Memory B cell (primary cell): ENCODE data around the gene SHOX.
"Not testable (repeated sequence)": the region's sequence is repeated elsewhere in the genome, so short reads cannot be mapped to it uniquely, and the experiment has no call there.

ENCODE experiments used
- ATAC-seq: fragments of 150-1000 bp; cut with Tn5 transposase; 2 replicates; pipeline ENCODE4 v1.10.0; 2021; ENCODE audit warnings: low read depth, mild to moderate bottlenecking, moderate library complexity
- DNase-seq, 2 donors: peaks; one replicate each; pipeline ENCODE4 v3.0.0; 2022; ENCODE audit warnings: low spot score in 2 of 2
- H3K27ac Mint-ChIP-seq: one replicate; pipeline ENCODE4 v1.8.0; 2022; ENCODE audit warnings: mild to moderate bottlenecking, moderate library complexity, mixed read lengths
- H3K27me3 Mint-ChIP-seq: one replicate; pipeline ENCODE4 v1.8.0; 2022; ENCODE audit warnings: mixed read lengths
- H3K36me3 Mint-ChIP-seq: one replicate; pipeline ENCODE4 v1.8.0; 2022; ENCODE audit warnings: mild to moderate bottlenecking, mixed read lengths
- H3K4me1 Mint-ChIP-seq: one replicate; pipeline ENCODE4 v1.8.0; 2022; ENCODE audit warnings: mixed read lengths
- H3K4me3 Mint-ChIP-seq: one replicate; pipeline ENCODE4 v1.8.0; 2022; ENCODE audit warnings: mild to moderate bottlenecking, moderate library complexity, mixed read lengths
- H3K9me3 Mint-ChIP-seq: one replicate; pipeline ENCODE4 v1.8.0; 2022; ENCODE audit warnings: mixed read lengths

SHOX gene

GRCh38 chrX:630612-631496 is at the start of gene SHOX:
Gene SHOX, plus strand, starts transcription at chrX:630791. Its CDS starts 107 bp downstream, at chrX:630898.
- Mint-ChIP-seq H3K4me3 (no peak within 1 kb of the TSS), H3K4me1 (peaks cover 17% of the 10 kb centered on the region), H3K27me3 (peaks cover 31% of the 10 kb centered on the region), H3K36me3 (peaks cover 8% of the 10 kb centered on the region), H3K27ac (no peak within 1 kb of the TSS), H3K9me3 (peaks cover 13% of the 10 kb centered on the region)
- no peak for DNase-seq
- ATAC-seq: no peak

DNA sequence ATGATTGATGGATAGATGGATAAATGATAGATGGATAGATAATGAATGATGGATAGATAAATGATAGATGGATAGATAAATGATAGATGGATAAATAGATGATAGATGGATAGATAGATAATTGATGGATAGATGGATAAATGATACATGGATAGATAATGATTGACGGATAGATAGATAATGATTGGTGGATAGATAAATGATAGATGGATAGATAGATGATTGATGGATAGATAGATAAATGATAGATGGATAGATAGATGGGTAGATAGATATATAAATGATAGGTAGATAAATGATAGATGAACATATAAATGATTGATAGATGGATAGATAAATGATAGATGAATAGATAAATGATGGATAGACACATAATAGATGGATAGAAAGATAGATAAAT is 49.5 kb upstream of the SHOX start:
- no peaks in the 10 kb centered on the region for H3K36me3 Mint-ChIP-seq
- H3K27ac Mint-ChIP-seq: no peak overlapping the region
- no peaks in the 10 kb centered on the region for H3K27me3 Mint-ChIP-seq
- H3K9me3 Mint-ChIP-seq: peaks cover 22% of the 10 kb centered on the region
- no peaks in the 10 kb centered on the region for H3K4me1 Mint-ChIP-seq
- no peak overlapping the region for H3K4me3 Mint-ChIP-seq
- ATAC-seq: no peak
- no peak for DNase-seq

GRCh38 chrX:581720-582298 is 48.8 kb upstream of the SHOX start:
- ATAC-seq: no peak
- Mint-ChIP-seq H3K4me1 (no peaks in the 10 kb centered on the region), H3K4me3 (no peak overlapping the region), H3K9me3 (peaks cover 22% of the 10 kb centered on the region), H3K27ac (no peak overlapping the region), H3K27me3 (no peaks in the 10 kb centered on the region), H3K36me3 (no peaks in the 10 kb centered on the region)
- no peak for DNase-seq

DNA sequence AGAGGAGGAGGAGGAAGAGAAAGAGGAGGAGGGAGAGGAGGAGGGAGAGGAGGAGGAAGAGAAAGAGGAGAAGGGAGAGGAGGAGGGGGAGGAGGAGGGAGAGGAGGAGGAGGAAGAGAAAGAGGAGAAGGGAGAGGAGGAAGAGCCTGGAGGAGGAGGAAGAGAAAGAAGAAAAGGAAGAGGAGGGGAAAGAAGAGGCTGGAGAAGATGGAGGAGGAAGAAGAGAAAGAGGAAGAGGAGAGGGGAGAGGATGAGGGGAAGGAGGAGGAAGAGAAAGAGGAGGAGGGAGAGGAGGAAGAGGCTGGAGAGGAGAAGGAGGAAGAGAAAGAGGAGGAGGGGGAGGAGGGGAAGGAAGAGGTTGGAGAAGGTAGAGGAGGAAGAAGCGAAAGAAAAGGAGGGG is 46.0 kb upstream of the SHOX start:
- Mint-ChIP-seq H3K27me3 (no peaks in the 10 kb centered on the region), H3K27ac (no peak overlapping the region), H3K4me3 (no peak overlapping the region), H3K36me3 (no peaks in the 10 kb centered on the region), H3K4me1 (no peaks in the 10 kb centered on the region), H3K9me3 (peaks cover 12% of the 10 kb centered on the region)
- DNase-seq (no peak), ATAC-seq (no peak)

GRCh38 chrX:585115-585808 is 45.3 kb upstream of the SHOX start:
- ATAC-seq: no peak
- Mint-ChIP-seq H3K4me1 (no peaks in the 10 kb centered on the region), H3K36me3 (no peaks in the 10 kb centered on the region), H3K4me3 (no peak overlapping the region), H3K27ac (no peak overlapping the region), H3K9me3 (peaks cover 12% of the 10 kb centered on the region), H3K27me3 (no peaks in the 10 kb centered on the region)
- no peak for DNase-seq

DNA sequence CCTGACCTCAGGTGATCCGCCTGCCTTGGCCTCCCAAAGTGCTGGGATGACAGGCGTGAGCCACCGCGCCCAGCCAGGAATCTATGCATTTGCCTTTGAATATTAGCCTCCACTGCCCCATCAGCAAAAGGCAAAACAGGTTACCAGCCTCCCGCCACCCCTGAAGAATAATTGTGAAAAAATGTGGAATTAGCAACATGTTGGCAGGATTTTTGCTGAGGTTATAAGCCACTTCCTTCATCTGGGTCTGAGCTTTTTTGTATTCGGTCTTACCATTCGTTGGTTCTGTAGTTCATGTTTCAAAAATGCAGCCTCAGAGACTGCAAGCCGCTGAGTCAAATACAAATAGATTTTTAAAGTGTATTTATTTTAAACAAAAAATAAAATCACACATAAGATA is 44.2 kb upstream of the SHOX start:
- H3K27ac Mint-ChIP-seq: no peak overlapping the region
- H3K4me1 Mint-ChIP-seq: no peaks in the 10 kb centered on the region

DNA sequence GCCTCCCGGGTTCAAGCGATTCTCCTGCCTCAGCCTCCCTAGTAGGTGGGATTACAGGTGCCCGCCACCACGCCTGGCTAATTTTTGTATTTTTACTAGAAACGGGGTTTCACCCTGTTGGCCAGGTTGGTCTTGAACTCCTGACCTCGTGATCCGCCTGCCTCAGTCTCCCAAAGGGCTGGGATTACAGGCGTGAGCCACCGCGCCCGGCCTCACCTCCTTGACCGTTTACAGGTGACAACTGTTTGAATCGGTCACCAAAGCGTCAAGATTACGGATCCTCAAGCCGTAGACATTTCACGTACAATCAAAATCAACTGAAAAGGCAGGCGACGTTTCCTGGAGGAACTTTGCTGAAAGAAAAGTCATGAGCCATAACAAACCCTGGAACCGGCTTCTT is 41.3 kb upstream of the SHOX start:
- H3K27ac Mint-ChIP-seq, ATAC-seq, H3K27me3 Mint-ChIP-seq, H3K36me3 Mint-ChIP-seq, H3K9me3 Mint-ChIP-seq, H3K4me3 Mint-ChIP-seq, DNase-seq, H3K4me1 Mint-ChIP-seq: not testable (repeated sequence)

More for the DNA sequence above, 44.2 kb upstream of the SHOX start:
- ATAC-seq (no peak), DNase-seq (no peak)
- peaks cover 6% of the 10 kb centered on the region for H3K9me3 Mint-ChIP-seq
- H3K27me3 Mint-ChIP-seq: no peaks in the 10 kb centered on the region
- no peak overlapping the region for H3K4me3 Mint-ChIP-seq
- H3K36me3 Mint-ChIP-seq: no peaks in the 10 kb centered on the region

DNA sequence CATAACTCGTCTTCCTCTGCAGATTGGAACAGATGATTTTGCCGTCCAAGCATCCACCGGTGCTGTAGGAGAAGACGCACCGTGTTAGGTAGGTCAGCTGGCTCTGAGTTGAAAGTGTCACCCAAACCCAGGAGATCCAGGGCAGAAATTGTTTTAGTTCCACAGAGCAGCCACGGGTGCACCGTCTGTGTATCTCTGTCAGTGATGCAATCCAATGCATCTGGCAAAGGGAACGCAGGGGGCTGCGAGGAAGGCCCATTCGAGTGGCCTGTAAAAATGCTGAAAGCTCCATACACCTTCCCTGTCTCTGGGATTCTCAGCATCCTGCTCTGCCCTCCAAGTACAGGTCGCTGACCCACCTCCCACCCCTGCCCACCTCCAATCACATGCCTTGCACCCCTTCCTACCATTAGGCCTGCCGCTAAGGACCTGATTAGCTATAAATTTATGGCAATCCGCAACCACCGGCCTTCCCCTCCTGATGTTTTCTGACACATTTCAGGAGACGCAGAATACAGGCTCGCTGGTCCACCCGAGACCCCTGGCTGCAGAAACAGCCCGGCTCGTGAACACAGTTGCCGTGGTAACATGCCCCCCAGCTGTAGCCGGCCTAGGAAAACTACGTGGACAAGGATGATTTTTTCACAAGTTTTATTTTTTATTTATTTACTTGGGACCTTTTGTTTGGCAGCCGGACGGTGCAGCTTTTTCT is 39.7 kb upstream of the SHOX start:
- ATAC-seq (no peak), DNase-seq (no peak)
- H3K36me3 Mint-ChIP-seq: no peaks in the 10 kb centered on the region
- peaks cover 4% of the 10 kb centered on the region for H3K9me3 Mint-ChIP-seq
- H3K4me3 Mint-ChIP-seq: no peak overlapping the region
- peaks cover 1% of the 10 kb centered on the region for H3K27me3 Mint-ChIP-seq
- H3K4me1 Mint-ChIP-seq: no peaks in the 10 kb centered on the region
- no peak overlapping the region for H3K27ac Mint-ChIP-seq

DNA sequence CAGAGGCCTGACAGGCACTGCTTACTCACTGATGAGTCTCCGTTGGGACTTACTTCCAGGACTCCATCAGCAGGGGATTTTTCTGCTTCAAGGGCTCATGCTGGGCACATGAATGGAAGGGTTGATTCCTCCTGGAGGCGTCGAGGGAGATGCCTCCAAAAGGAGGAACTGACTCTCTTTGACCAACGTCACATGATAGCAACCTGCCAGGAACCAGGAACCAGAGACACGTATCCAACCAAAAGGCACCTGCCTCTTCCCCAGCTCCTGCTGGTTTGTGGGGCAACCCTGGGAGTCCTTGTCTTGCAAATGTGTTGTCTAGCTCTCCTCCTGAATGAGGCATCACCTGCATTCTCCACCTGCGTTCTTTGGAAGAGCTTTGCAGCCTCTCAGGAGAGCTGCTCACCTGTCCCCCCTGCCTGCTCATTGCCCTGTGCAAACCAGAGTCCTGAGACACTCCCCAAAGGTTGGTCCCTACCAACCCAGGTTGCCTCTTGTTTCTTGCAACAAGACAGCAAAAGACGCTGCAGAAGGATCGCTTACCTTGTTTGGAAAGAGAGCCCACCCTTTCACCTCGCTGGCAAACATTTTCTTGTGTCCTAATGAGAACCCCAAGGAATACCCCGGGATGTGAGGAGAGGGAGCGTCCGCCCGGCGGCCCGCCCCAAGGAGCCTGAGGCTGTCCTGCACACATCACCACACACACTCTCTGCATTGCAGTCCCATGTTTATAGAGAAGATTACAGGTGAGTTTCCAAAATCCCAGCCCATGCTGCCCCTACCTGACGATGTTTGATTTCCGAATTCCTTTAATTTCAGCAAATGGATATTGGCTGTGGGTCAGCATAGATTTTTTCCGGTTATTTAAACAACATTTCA is 30.5 kb upstream of the SHOX start:
- peaks cover 13% of the 10 kb centered on the region for H3K9me3 Mint-ChIP-seq
- H3K4me1 Mint-ChIP-seq: no peaks in the 10 kb centered on the region
- no peak overlapping the region for H3K4me3 Mint-ChIP-seq
- no peak for ATAC-seq
- no peak for DNase-seq
- peaks cover 4% of the 10 kb centered on the region for H3K27me3 Mint-ChIP-seq
- H3K36me3 Mint-ChIP-seq: peaks cover 6% of the 10 kb centered on the region
- no peak overlapping the region for H3K27ac Mint-ChIP-seq

DNA sequence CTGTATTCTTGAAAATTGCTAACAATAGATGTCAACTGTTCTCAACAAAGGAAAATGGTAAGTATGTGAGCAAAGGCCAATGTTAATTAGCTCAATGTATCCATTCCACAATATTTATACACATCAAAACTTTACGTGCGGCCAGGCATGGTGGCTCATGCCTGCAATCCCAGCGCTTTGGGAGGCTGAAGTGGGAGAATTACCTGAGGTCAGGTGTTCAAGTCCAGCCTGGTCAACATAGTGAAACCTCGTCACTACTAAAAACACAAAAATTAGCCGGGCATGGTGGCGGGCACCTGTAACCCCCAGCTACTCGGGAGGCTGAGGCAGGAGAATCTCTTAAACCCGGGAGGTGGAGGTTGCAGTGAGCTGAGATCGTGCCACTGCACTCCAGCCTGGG is 27.6 kb upstream of the SHOX start:
- H3K9me3 Mint-ChIP-seq, DNase-seq, ATAC-seq, H3K4me1 Mint-ChIP-seq, H3K27ac Mint-ChIP-seq, H3K27me3 Mint-ChIP-seq, H3K36me3 Mint-ChIP-seq, H3K4me3 Mint-ChIP-seq: not testable (repeated sequence)

- H3K36me3 Mint-ChIP-seq, DNase-seq, H3K27me3 Mint-ChIP-seq, H3K9me3 Mint-ChIP-seq, H3K4me3 Mint-ChIP-seq, H3K4me1 Mint-ChIP-seq, ATAC-seq, H3K27ac Mint-ChIP-seq: not testable (repeated sequence)
Observed at GRCh38 chrX:604616-605015, 26.0 kb upstream of the SHOX start.

DNA sequence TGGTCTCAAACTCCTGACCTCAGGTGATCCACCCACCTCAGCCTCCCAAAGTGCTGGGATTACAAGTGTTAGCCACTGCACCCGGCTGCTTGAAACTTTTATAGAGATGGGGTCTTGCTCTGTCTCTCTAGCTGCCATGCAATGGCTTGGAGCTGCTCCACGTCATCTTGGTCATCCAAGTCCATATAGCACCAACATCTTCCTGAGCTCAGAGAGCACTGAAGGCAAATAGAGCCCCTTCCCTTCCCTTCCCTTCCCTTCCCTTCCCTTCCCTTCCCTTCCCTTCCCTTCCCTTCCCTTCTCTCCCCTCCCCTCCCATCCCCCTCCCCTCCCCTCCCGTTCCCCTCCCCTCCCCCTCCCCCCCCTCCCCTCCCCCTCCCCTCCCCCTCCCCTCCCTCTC is 22.5 kb upstream of the SHOX start:
- not testable (repeated sequence) for H3K27me3 Mint-ChIP-seq, H3K4me1 Mint-ChIP-seq, DNase-seq, H3K4me3 Mint-ChIP-seq, H3K27ac Mint-ChIP-seq, H3K36me3 Mint-ChIP-seq, ATAC-seq
- H3K9me3 Mint-ChIP-seq: peaks cover 17% of the 10 kb centered on the region

GRCh38 chrX:614136-614535 is 16.5 kb upstream of the SHOX start:
- no peak for ATAC-seq
- peaks cover 3% of the 10 kb centered on the region for H3K4me1 Mint-ChIP-seq

More at GRCh38 chrX:614136-614535, 16.5 kb upstream of the SHOX start:
- Mint-ChIP-seq H3K27me3 (peaks cover 17% of the 10 kb centered on the region), H3K4me3 (no peak overlapping the region), H3K9me3 (peaks cover 23% of the 10 kb centered on the region), H3K27ac (no peak overlapping the region), H3K36me3 (peaks cover 8% of the 10 kb centered on the region)
- DNase-seq: no peak
